GM12878 (cell line): ENCODE data around the gene NCAPH2. TPM values are rescaled to one million over a fixed set of nuclear protein-coding genes. Genes with fewer than 3 reads are reported as not detected.
A peak's percentile ranks its signal among the peaks of the same experiment; 100 is the strongest.

ENCODE experiments used
- BCL3 ChIP-seq: IDR thresholded peaks from 2 replicates; pipeline ENCODE4 v1.6.1; 2011; ENCODE audit warnings: borderline replicate concordance, low read depth, mild to moderate bottlenecking, moderate library complexity, low read length; ENCODE audit not compliant: insufficient read depth, poor library complexity, severe bottlenecking
- EGR1 ChIP-seq, 2 experiments: IDR thresholded peaks; 1 replicate in 1 of 2; 2 replicates in 1 of 2; pipeline ENCODE4 v1.6.1; 2011 to 2012; ENCODE audit warnings: low read depth in 2 of 2, low read length in 2 of 2, borderline replicate concordance in 1 of 2, mild to moderate bottlenecking in 1 of 2, moderate library complexity in 1 of 2
- GATAD2B ChIP-seq: fragments of 450-650 bp; conservative IDR thresholded peaks from 2 replicates; pipeline ENCODE4 v1.6.1; 2017; ENCODE audit warnings: low read depth, mild to moderate bottlenecking, moderate library complexity
- IKZF2 ChIP-seq, 2 experiments: fragments of 450-650 bp; IDR thresholded peaks; 2 replicates each; pipeline ENCODE4 v1.6.1; 2017; ENCODE audit warnings: mild to moderate bottlenecking in 2 of 2, moderate library complexity in 2 of 2
- MYC ChIP-seq: IDR thresholded peaks from 2 replicates; pipeline ENCODE4 v1.6.1; 2011; ENCODE audit warnings: mild to moderate bottlenecking, low read length, moderate library complexity, inconsistent platforms; ENCODE audit not compliant: insufficient read depth, insufficient replicate concordance, insufficient read length, severe bottlenecking
- RELB ChIP-seq: fragments of 450-650 bp; IDR thresholded peaks from 2 replicates; pipeline ENCODE4 v1.6.1; 2017; ENCODE audit warnings: low read depth, mild to moderate bottlenecking, moderate library complexity
- SMAD1 ChIP-seq: fragments of 450-650 bp; IDR thresholded peaks from 2 replicates; pipeline ENCODE4 v1.6.1; 2018; ENCODE audit warnings: mild to moderate bottlenecking, low read depth; ENCODE audit not compliant: partially characterized antibody
- USF2 ChIP-seq: IDR thresholded peaks from 2 replicates; pipeline ENCODE4 v1.6.1; 2011; ENCODE audit warnings: low read depth, low read length, improper control_type of control experiment, borderline replicate concordance
- ZNF207 ChIP-seq: fragments of 450-650 bp; IDR thresholded peaks from 2 replicates; pipeline ENCODE4 v1.6.1; 2014; ENCODE audit warnings: antibody characterized with exemption, mild to moderate bottlenecking, borderline replicate concordance
- ZNF384 ChIP-seq: IDR thresholded peaks from 2 replicates; pipeline ENCODE4 v1.6.1; 2012; ENCODE audit warnings: low read depth, mild to moderate bottlenecking, low read length, improper control_type of control experiment, borderline replicate concordance
- ZNF687 ChIP-seq: fragments of 450-650 bp; IDR thresholded peaks from 2 replicates; pipeline ENCODE4 v1.6.1; 2017; ENCODE audit warnings: mild to moderate bottlenecking, moderate library complexity
- polyA plus RNA-seq, 11 experiments: library from polyadenylated mRNA; depleted of rRNA in 4 of 11; unstranded in 6 of 11; stranded (reverse) in 5 of 11; fragments of >200 nt; fragmentation: Nextera tagmentation in 4 of 11; fragmentation: Illumina TruSeq in 1 of 11; extraction: Ambion mirVana in 4 of 11; extraction: Trizol in 1 of 11; gene quantifications; 1 replicate in 1 of 11; 2 replicates in 10 of 11; pipeline versions ENCODE4 v1.2.1 to v1.2.3, GENCODE V29; 2011 to 2016; ENCODE audit warnings: inconsistent platforms in 2 of 11, missing spikeins in 2 of 11, low read depth in 1 of 11
- total RNA-seq, 4 experiments: library from RNA; depleted of rRNA in 3 of 4; stranded (reverse); fragments of >200 nt in 3 of 4; fragmentation: Illumina TruSeq in 1 of 4; extraction: Trizol in 1 of 4; gene quantifications; 2 replicates each; pipeline versions ENCODE4 v1.2.1 to v1.2.3, GENCODE V29; 2013 to 2021
- TF ChIP-seq, protein P1 (sequence below): fragments of 450-650 bp; IDR thresholded peaks from 2 replicates; pipeline ENCODE4 v1.6.1; 2018; ENCODE audit warnings: mild to moderate bottlenecking, low read depth, moderate library complexity; ENCODE audit not compliant: partially characterized antibody
- TF ChIP-seq, protein P2 (sequence below): IDR thresholded peaks from 2 replicates; pipeline ENCODE4 v1.6.1; 2011; ENCODE audit warnings: mild to moderate bottlenecking, low read depth, low read length, moderate library complexity; ENCODE audit not compliant: insufficient replicate concordance

The NCAPH2 gene
- total and polyA plus RNA-seq, 10 of the 15 experiments (the other 5 are each of a cell fraction or from before 2014, with no cell fraction given): 5.0 to 110 (median 59.9) TPM

DNA sequence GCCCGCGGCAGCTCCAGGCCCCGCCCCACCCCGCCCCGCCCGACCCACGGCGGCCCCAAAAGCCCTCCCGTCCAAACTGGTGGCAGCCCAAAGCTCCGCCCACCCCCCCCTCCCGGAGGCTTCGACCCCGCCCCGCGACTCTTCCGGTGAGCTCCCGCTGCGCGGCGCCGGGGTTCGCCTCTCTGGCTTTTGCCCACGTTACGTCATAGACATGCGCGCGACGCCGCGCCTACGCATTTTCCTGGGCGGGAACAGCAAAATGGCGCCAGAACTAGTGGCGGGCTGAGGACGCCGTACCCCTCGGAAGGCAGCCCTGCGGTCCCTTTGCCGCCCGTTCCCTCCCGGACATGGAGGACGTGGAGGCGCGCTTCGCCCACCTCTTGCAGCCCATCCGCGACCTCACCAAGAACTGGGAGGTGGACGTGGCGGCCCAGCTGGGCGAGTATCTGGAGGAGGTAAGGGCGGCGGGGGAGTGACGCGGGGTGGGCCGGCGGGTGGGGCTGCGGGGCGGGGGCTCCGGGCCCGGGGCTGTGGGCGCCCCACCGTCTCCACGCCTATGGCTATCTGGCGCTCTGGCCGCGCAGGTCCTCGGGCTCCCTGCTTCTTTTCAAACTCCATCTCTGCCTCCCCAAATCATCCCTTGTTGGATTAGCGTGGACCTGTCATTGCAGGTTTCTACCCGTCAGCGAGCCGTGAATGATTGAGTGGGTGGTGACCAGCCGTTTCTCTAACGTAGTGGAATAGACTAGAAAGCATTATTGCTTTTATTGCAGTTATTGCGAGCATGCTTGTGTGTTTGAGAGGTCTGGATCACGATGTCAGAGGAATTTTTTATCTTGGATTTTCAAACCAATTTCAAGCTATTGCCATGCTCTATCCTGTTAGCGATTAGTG, at the start of gene NCAPH2 (continued):
- TF ChIP-seq, protein P1, sequence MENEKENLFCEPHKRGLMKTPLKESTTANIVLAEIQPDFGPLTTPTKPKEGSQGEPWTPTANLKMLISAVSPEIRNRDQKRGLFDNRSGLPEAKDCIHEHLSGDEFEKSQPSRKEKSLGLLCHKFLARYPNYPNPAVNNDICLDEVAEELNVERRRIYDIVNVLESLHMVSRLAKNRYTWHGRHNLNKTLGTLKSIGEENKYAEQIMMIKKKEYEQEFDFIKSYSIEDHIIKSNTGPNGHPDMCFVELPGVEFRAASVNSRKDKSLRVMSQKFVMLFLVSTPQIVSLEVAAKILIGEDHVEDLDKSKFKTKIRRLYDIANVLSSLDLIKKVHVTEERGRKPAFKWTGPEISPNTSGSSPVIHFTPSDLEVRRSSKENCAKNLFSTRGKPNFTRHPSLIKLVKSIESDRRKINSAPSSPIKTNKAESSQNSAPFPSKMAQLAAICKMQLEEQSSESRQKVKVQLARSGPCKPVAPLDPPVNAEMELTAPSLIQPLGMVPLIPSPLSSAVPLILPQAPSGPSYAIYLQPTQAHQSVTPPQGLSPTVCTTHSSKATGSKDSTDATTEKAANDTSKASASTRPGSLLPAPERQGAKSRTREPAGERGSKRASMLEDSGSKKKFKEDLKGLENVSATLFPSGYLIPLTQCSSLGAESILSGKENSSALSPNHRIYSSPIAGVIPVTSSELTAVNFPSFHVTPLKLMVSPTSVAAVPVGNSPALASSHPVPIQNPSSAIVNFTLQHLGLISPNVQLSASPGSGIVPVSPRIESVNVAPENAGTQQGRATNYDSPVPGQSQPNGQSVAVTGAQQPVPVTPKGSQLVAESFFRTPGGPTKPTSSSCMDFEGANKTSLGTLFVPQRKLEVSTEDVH: peak; percentile 86
- TF ChIP-seq USF2: no peak
- TF ChIP-seq ZNF687: 0 out of 2 replicates have a peak, but pooled peaks have one; percentile 36
- TF ChIP-seq IKZF2 (IDR thresholded peaks at IDR 0.05): 0 out of 4 replicates have a peak, but pooled peaks of 1 of the 2 experiments have one; percentile 24
- no peak for TF ChIP-seq ZNF384
- TF ChIP-seq ZNF207: no peak
- TF ChIP-seq SMAD1: no peak
- TF ChIP-seq MYC: no peak
- TF ChIP-seq RELB: peak; percentile 99
- TF ChIP-seq BCL3: no peak
- peak; percentile 39; the same call in 1 of the 2 replicates for TF ChIP-seq GATAD2B
- TF ChIP-seq EGR1 (IDR thresholded peaks at IDR 0.05; ENCODE audit: borderline replicate concordance in 1 of 2, low read depth in 2 of 2, low read length in 2 of 2): peak; percentile 30 to 93
- TF ChIP-seq, protein P2, sequence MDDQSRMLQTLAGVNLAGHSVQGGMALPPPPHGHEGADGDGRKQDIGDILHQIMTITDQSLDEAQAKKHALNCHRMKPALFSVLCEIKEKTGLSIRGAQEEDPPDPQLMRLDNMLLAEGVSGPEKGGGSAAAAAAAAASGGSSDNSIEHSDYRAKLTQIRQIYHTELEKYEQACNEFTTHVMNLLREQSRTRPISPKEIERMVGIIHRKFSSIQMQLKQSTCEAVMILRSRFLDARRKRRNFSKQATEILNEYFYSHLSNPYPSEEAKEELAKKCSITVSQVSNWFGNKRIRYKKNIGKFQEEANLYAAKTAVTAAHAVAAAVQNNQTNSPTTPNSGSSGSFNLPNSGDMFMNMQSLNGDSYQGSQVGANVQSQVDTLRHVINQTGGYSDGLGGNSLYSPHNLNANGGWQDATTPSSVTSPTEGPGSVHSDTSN: peak; percentile 84
